Effector CD4-positive, alpha-beta T cell (primary cell): ENCODE data around the gene MYMX.

ENCODE experiments used
- DNase-seq: peaks from one replicate; pipeline ENCODE4 v3.0.0-alpha.2; 2020

MYMX gene

GRCh38 chr6:44234101-44235025, 17.6 kb downstream of the MYMX start:
- DNase-seq: no peak

GRCh38 chr6:44235269-44235668, 18.5 kb downstream of the MYMX start:
- no peak for DNase-seq

DNA sequence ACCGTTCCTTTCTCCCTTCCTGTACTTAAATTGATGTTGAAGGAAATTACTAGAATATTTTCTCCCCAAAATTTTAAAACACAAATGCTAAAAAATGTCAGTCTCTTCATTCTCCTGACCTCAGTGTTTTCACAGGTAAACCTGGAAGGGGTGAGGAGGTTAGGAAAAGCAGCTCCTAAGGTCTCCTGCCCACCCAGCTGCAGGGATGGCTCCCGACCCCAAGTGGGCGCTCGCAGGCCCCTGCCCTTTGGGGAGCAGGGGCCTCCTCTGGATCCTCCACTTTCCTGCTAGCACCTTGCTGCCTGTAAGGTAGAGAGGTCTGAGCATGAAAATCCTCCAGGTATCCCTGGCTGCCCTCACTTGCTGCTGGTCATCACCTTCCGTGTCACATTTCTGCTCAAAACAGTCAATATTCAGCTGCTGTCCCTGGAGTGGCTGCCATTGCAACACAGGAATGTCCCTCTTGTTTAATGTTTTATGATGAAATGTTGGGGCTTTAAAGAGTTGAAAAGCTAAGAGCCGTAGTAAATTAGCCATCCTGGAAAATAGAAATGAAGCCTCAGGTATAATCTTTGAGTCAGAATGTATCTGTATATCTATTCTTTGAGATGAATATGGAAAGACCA, 19.3 kb downstream of the MYMX start:
- no peak for DNase-seq

DNA sequence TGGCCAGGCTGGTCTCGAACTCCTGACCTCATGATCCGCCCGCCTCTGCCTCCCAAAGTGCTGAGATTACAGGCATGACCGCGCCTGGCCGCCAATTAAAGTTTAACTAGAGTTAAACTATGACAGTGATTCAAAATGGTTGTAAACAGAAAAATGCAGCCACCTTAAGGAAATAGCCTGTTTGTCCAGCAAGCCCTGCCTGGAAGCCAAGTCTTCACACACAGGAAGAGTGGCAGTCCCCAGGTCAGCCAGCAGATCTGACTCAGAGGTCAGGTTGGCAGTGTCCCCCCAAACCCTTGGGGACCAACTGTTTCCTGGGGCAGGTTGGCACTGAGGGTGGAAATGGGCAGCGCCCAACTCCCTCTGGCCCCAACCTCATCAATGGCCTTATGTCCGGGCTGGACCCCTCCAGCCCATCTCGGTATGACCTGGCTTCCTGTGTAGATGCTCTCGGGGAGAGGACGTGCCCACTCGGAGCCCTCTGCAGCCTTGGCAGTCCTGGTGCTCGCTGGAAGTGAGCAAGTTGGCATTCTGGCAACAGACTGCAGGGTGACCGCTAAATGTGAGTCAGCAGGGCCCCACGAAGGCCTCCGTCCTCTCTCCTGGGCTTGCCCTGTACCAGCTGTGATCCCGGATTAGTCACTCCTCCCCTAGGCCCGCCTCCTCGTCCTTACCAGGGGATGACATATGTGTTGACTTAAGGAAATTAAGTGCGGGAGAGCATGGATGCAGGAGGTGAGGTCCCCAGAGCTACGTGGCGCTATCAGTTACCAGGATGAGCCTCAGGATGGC, 20.5 kb downstream of the MYMX start:
- DNase-seq: peak; percentile 55

- peak; percentile 71 for DNase-seq
Observed at GRCh38 chr6:44237813-44238433, 21.2 kb downstream of the MYMX start.

DNA sequence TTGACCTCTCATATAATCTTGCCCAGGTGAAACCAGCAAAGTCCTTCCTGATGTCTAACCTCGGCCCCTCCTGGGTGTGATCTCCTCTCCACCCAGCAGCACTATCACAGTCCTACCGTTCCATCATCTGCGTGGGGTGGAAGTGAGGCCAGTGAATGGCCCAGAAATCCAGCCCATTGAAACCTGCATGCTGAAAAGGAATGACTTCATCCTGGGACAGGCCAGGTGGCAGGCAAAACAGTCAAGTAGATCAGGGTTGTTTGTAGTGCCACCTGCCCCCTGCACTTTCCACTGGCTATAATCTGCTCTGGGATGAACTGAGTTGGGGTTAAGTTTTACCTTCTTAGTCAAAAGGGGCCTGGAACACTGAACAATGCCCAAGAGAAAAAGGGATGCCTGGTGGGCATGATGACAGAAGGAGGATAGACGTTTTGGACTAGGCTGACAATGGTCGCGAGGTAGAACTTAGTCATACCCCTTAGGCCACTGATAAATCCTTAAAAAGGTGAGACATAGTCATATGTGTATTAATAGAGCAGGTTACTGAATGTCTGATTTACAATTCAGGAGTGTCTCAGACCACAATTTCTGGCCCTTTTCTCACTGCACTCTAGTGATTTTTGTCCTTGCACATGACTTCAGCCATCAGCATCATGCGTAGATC, 22.1 kb downstream of the MYMX start:
- no peak for DNase-seq

DNA sequence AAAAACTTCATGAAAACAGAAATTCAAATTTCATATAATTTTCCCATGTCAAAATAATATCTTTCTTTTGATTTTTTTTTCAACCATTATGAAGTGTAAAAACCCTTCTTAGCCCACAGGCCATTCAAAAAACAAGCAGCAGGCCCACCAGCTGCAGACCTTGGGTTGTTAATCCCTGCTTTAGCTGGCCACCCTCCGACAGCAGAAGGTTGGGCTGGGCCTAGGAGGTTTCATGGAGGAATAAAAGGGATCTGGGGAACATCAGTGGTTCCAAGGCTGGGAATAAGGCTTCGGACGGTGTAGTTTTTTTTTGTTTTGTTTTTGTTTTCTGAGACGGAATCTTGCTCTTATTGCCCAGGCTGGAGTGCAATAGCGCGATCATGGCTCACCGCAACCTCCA, 26.6 kb downstream of the MYMX start:
- DNase-seq: no peak

- DNase-seq: no peak
Observed at GRCh38 chr6:44245391-44245911, 28.7 kb downstream of the MYMX start.

- DNase-seq: peak; percentile 69
Observed at GRCh38 chr6:44245912-44246662, 29.4 kb downstream of the MYMX start.

- DNase-seq: peak; percentile 95
Observed at GRCh38 chr6:44246663-44247337, 30.1 kb downstream of the MYMX start, which contains the start of gene HSP90AB1. HSP90AB1 (plus strand) TSS chr6:44247101; CDS start chr6:44248630, 1,529 bp downstream.

DNA sequence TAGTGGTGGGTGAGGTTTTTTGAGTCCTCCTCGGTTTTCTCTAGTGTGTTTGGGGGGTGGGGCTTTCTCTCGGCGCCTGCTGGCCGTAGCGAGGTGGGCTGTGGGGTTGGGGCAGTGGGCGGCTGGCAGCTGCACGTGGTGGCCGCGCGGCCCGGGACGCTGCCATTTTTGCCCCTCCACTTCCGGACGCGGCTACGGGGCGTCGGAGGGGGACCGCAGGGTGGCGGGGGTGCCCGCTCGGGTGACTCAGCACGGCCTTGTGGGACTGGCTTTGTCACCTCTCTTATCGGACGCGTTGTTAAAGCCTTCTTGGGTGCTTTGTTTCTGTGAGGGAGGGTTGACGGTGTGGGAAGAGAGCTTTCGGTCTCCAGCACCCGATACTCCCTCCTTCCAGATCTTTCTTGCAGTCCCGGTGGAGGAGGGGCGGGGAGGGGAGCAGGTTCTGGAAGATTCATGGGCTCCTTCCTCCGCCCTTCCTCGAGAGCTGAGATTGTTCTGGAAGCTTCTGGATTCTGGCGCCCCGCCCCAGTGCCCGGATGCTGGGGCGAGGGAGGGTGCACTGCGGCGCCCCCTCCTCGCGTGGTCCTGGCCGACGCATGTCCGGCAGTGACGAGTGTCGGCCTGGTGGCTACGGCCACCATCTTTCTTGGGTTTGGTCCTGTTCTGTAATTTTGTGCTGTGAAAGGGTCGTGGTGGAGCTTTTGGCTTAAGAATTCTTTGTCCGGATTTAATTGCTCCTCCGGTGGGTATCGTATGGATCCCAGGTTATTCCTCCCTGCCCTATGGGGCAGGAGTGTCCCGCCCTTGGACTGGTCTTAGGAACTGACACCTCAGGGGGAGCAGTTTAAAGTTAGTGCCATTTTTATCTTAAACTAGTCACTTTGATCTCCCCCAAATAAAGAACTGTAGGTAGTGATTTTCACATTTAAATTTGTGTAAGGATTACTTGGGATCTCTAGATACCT, 30.9 kb downstream of the MYMX start:
- peak; percentile 87 for DNase-seq

DNA sequence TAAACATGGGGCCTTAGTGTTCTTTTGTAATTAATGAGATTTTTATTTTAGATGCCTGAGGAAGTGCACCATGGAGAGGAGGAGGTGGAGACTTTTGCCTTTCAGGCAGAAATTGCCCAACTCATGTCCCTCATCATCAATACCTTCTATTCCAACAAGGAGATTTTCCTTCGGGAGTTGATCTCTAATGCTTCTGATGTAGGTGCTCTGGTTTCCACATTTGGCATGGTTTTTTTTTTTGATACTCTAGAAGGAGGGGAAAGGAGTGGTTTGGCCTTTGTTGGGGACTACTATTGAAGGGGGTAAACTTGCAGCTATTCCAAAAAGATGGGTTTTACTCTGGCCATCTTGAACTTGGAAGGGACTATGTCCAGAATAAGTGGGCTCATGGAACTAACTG, 31.9 kb downstream of the MYMX start:
- DNase-seq: no peak

- DNase-seq: no peak
Observed at GRCh38 chr6:44249082-44249748, 32.5 kb downstream of the MYMX start.

DNA sequence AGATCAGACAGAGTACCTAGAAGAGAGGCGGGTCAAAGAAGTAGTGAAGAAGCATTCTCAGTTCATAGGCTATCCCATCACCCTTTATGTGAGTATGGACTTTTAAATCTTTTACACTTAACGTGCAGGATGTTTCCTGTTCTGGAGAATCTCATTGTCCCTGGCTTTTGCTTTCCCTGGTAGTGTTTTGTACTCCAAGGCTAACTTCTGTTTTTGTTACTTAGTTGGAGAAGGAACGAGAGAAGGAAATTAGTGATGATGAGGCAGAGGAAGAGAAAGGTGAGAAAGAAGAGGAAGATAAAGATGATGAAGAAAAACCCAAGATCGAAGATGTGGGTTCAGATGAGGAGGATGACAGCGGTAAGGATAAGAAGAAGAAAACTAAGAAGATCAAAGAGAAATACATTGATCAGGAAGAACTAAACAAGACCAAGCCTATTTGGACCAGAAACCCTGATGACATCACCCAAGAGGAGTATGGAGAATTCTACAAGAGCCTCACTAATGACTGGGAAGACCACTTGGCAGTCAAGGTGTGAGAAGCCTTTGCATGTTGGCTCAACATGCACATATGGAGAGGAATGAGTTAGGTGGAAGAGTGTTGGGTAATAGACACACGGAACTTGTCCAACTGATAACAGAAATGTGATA, 33.5 kb downstream of the MYMX start:
- DNase-seq: no peak

DNA sequence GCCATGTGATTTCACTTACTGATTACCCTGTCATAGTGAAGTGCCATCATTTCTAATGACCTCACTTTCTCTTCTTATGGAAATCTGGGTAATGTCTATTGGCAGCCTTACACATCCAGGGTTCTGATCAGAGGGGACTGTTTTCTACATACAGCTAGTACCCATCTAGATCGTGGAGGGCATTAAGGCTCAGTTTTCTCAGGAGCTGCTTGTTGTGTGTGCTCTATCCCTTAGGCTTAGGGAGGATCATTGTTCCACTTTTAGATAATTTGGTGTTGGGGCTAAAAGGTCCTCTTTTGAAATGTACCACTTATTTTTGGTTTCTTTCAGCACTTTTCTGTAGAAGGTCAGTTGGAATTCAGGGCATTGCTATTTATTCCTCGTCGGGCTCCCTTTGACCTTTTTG, 34.0 kb downstream of the MYMX start:
- DNase-seq: no peak

GRCh38 chr6:44251576-44252524, 35.1 kb downstream of the MYMX start:
- no peak for DNase-seq
